HepG2 (cell line): ENCODE results near the gene AUTS2. TPM values are rescaled to one million over a fixed set of nuclear protein-coding genes. Genes with fewer than 3 reads are reported as not detected.

ENCODE experiments used
- ATAC-seq: fragments of 200-7000 bp; cut with Tn5 transposase; 3 replicates; pipeline ENCODE4 v1.9.1; 2020; ENCODE audit warnings: mild to moderate bottlenecking, moderate library complexity
- BruUV-seq: library from RNA; stranded (reverse); fragments of 400-500 nt; replicated peaks from 2 replicates; lab custom pipeline; 2021; lab: Mats Ljungman, UMichigan
- CTCF ChIA-PET: fragments of 300-600 bp; formaldehyde crosslinking; extraction: SDS; loops from one replicate; lab custom pipeline; 2021; ENCODE audit warnings: low total read pairs, inconsistent platforms, low intra/inter-chr PET ratio; lab: Yijun Ruan, JAX
- POLR2A ChIA-PET: fragments of 350-600 bp; sonication (Branson Sonifier 250); formaldehyde crosslinking; loops from one replicate; lab custom pipeline; 2020; ENCODE audit warnings: antibody characterized with exemption, inconsistent platforms; lab: Yijun Ruan, JAX
- DNase-seq: peaks from one replicate; pipeline ENCODE4 v3.0.0-alpha.2; 2015; ENCODE audit warnings: low spot score
- FAIRE-seq: peaks from 3 replicates; lab custom pipeline; 2011; peaks lifted over from hg19 to GRCh38; lab: Jason Lieb, UNC
- H2AFZ ChIP-seq: one replicate; pipeline ENCODE4 v1.6.1; 2011; ENCODE audit warnings: low read length, inconsistent platforms
- H3K27ac ChIP-seq: fragments of 300-600 bp; 3 replicates; pipeline ENCODE4 v1.8.0; 2011; ENCODE audit warnings: mixed run types, mild to moderate bottlenecking, mixed read lengths, low read length, inconsistent platforms; ENCODE audit not compliant: insufficient read depth; ENCODE audit errors: extremely low read length
- H3K27me3 ChIP-seq, 2 experiments: fragments of 200-600 bp in 1 of 2; 2 replicates in 1 of 2; 3 replicates in 1 of 2; pipeline versions ENCODE4 v1.6.0 to v1.8.0; 2011; ENCODE audit warnings: low read length in 2 of 2, mild to moderate bottlenecking in 2 of 2, moderate library complexity in 2 of 2, inconsistent platforms in 1 of 2; ENCODE audit not compliant: insufficient read depth in 2 of 2, control insufficient read depth in 1 of 2
- H3K36me3 ChIP-seq, 2 experiments: fragments of 200-600 bp in 1 of 2; replicated peaks in 1 of 2; 2 replicates in 1 of 2; 3 replicates in 1 of 2; pipeline versions ENCODE4 v1.5.1 to v1.8.0; 2011; ENCODE audit warnings: low read length in 2 of 2, inconsistent platforms in 1 of 2; ENCODE audit not compliant: insufficient read depth in 2 of 2, control insufficient read depth in 1 of 2
- H3K4me1 ChIP-seq: 2 replicates; pipeline ENCODE4 v1.5.1; 2012; ENCODE audit warnings: low read length, inconsistent platforms; ENCODE audit not compliant: insufficient read depth
- H3K4me2 ChIP-seq: 2 replicates; pipeline ENCODE4 v1.6.0; 2011; ENCODE audit warnings: low read depth, low read length, inconsistent platforms
- H3K4me3 ChIP-seq, 3 experiments: fragments of 200-600 bp in 1 of 3; sonication (generic), shearing (Covaris generic) in 1 of 3; replicated peaks in 1 of 3; 2 replicates each; pipeline ENCODE4 v1.5.1; 2011 to 2016; ENCODE audit warnings: low read length in 3 of 3, inconsistent platforms in 2 of 3, low read depth in 2 of 3, mild to moderate bottlenecking in 2 of 3, control low read depth in 1 of 3, mixed read lengths in 1 of 3; ENCODE audit not compliant: insufficient read depth in 1 of 3
- H3K79me2 ChIP-seq: one replicate; pipeline ENCODE4 v1.6.1; 2011; ENCODE audit warnings: low read length, inconsistent platforms; ENCODE audit not compliant: insufficient read depth
- H3K9ac ChIP-seq: 2 replicates; pipeline ENCODE4 v1.6.0; 2011; ENCODE audit warnings: mild to moderate bottlenecking, low read depth, low read length, inconsistent platforms; ENCODE audit not compliant: insufficient read depth
- H3K9me3 ChIP-seq: 2 replicates; pipeline ENCODE4 v1.5.1; 2012; ENCODE audit warnings: mild to moderate bottlenecking, low read length
- H4K20me1 ChIP-seq: 2 replicates; pipeline ENCODE4 v1.6.0; 2011; ENCODE audit warnings: inconsistent platforms, mild to moderate bottlenecking, low read length, moderate library complexity; ENCODE audit not compliant: insufficient read depth
- HNF4G ChIP-seq, 2 experiments: sonication (generic) in 1 of 2; formaldehyde crosslinking in 1 of 2; IDR thresholded peaks; 2 replicates each; pipeline versions ENCODE4 v1.4.0 to v1.6.1; 2011 to 2020; ENCODE audit warnings: borderline replicate concordance in 2 of 2, low read depth in 2 of 2, mild to moderate bottlenecking in 2 of 2, low read length in 1 of 2, missing genetic modification reagents in 1 of 2, moderate library complexity in 1 of 2
- IKZF5 ChIP-seq: IDR thresholded peaks from 2 replicates; pipeline ENCODE4 v1.6.1; 2018; ENCODE audit warnings: missing genetic modification reagents, mild to moderate bottlenecking, missing compliant biosample characterization
- RARA ChIP-seq: IDR thresholded peaks from 2 replicates; pipeline ENCODE4 v1.6.1; 2016; ENCODE audit warnings: missing genetic modification reagents, missing compliant biosample characterization
- RBFOX2 ChIP-seq: fragments of 200-400 bp; formaldehyde crosslinking; IDR thresholded peaks from 2 replicates; pipeline ENCODE4 v1.6.1; 2017; ENCODE audit warnings: low read depth, mild to moderate bottlenecking, low read length
- REL ChIP-seq: sonication (generic); formaldehyde crosslinking; conservative IDR thresholded peaks from 2 replicates; pipeline ENCODE4 v1.8.0; 2022; ENCODE audit warnings: mild to moderate bottlenecking, missing genetic modification reagents, moderate library complexity
- SMC3 ChIP-seq: IDR thresholded peaks from 2 replicates; pipeline ENCODE4 v1.6.1; 2011; ENCODE audit warnings: low read length, improper control_type of control experiment
- TAF15 ChIP-seq: fragments of 200-400 bp; formaldehyde crosslinking; IDR thresholded peaks from one replicate; pipeline ENCODE4 v1.6.1; 2018; ENCODE audit warnings: mild to moderate bottlenecking, low read depth, low read length; ENCODE audit not compliant: poor library complexity, severe bottlenecking
- TFE3 ChIP-seq: IDR thresholded peaks from 2 replicates; pipeline ENCODE4 v1.6.1; 2016
- ZKSCAN8 ChIP-seq: IDR thresholded peaks from 2 replicates; pipeline ENCODE4 v1.6.1; 2016; ENCODE audit warnings: borderline replicate concordance, missing genetic modification reagents, missing compliant biosample characterization
- ZNF20 ChIP-seq: sonication (generic); formaldehyde crosslinking; IDR thresholded peaks from 2 replicates; pipeline ENCODE4 v1.4.0; 2020; ENCODE audit warnings: mild to moderate bottlenecking, moderate library complexity, missing genetic modification reagents
- ZNF331 ChIP-seq: sonication (generic); formaldehyde crosslinking; IDR thresholded peaks from 2 replicates; pipeline ENCODE4 v1.4.0; 2020; ENCODE audit warnings: missing genetic modification reagents
- ZNF773 ChIP-seq: sonication (generic); formaldehyde crosslinking; IDR thresholded peaks from 2 replicates; pipeline ENCODE4 v1.4.0; 2020; ENCODE audit warnings: missing genetic modification reagents, borderline replicate concordance
- WGBS: methylation state at CpG from one replicate; pipeline ENCODE4 v1.1.6; 2017; ENCODE audit warnings: low lambda C conversion rate; 5-methylcytosine and 5-hydroxymethylcytosine counted together
- in situ Hi-C: cut with HindIII; loops from 2 replicates; pipeline ENCODE4 v1.10.0; 2017; ENCODE audit warnings: low pct_unique_long_range_greater_than_20kb; ENCODE audit not compliant: extremely low pct_ligation_motif_present
- intact Hi-C: fragments of 100-400 bp; cut with micrococcal nuclease; formaldehyde crosslinking; loops from one replicate; pipeline ENCODE4 v1.10.0; 2022; ENCODE audit not compliant: unreplicated experiment
- polyA plus RNA-seq, 8 experiments: library from polyadenylated mRNA; depleted of rRNA in 3 of 8; stranded (reverse) in 7 of 8; unstranded in 1 of 8; fragments of >200 nt; fragmentation: Illumina TruSeq in 4 of 8; extraction: Trizol in 4 of 8; gene quantifications; 2 replicates each; pipeline versions ENCODE4 v1.2.1 to v1.2.3, GENCODE V29; 2011 to 2016; ENCODE audit warnings: low read depth in 4 of 8, missing spikeins in 1 of 8, mixed read lengths in 1 of 8; ENCODE audit not compliant: insufficient read depth in 1 of 8
- total RNA-seq, 5 experiments: library from RNA; depleted of rRNA; stranded (reverse); fragments of >200 nt; fragmentation: Illumina TruSeq; extraction: Trizol; gene quantifications; 2 replicates each; pipeline ENCODE4 v1.2.3, GENCODE V29; 2016; ENCODE audit warnings: low read depth in 1 of 5
- TF ChIP-seq, protein P1 (sequence below), 2 experiments: IDR thresholded peaks; 2 replicates each; pipeline ENCODE4 v1.6.1; 2011 to 2012; ENCODE audit warnings: low read length in 2 of 2, borderline replicate concordance in 1 of 2, low read depth in 1 of 2, mild to moderate bottlenecking in 1 of 2, moderate library complexity in 1 of 2

The AUTS2 gene
- total and polyA plus RNA-seq, 2 of the 13 experiments (the other 11 are each of a cell fraction or from before 2014, with no cell fraction given), result 0.38 TPM; not detected in 1

DNA sequence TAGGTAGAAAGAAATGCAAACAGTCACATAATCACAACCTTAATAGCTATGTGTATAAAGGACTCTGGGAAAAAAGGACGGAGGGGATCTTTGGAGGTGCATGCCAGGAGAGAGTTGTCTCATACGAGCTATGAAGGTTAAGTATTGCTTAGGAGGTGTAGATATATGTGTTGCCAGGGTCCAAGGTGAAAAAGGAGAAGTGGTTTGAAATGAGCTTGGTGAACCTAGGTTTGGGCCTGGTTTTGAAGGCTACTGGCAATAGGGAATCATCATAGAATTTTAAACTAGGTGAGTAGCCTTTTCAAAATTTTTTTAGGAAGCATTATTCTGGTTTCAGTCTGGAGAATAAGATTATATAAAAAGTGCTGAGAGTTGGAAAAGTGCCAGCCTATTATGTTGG, 336.8 kb downstream of the AUTS2 start:
- Histone ChIP-seq H3K79me2 (no peaks in the 10 kb centered on the region), H4K20me1 (no peaks in the 10 kb centered on the region), H3K4me1 (no peaks in the 10 kb centered on the region), H3K27me3 (no peaks in the 10 kb centered on the region), H2AFZ (no peak overlapping the region), H3K4me2 (no peak overlapping the region), H3K36me3 (no peaks in the 10 kb centered on the region), H3K4me3 (no peak overlapping the region), H3K27ac (no peak overlapping the region), H3K9ac (no peak overlapping the region), H3K9me3 (no peaks in the 10 kb centered on the region)
- no peak for ATAC-seq
- ChIA-PET CTCF (no interaction called here), POLR2A (no interaction called here)
- no peak for FAIRE-seq
- WGBS, result 0% methylated on average over 2 of the region's 2 CpGs
- no TSS peak for BruUV-seq
- in situ Hi-C loops (no loop called here), intact Hi-C loops (no loop called here)
- no peak for DNase-seq
- TF ChIP-seq HNF4G (IDR thresholded peaks at IDR 0.05; ENCODE audit: borderline replicate concordance, low read depth, low read length) (no peak), HNF4G (CRISPR knock-in tag; IDR thresholded peaks at IDR 0.05; ENCODE audit: borderline replicate concordance, low read depth) (no peak), ZNF20 (CRISPR knock-in tag) (no peak), ZNF773 (no peak), IKZF5 (CRISPR knock-in tag) (no peak)

GRCh38 chr7:69937097-69937496, 338.8 kb downstream of the AUTS2 start:
- in situ Hi-C loops, result no loop called here
- POLR2A ChIA-PET, result no interaction called here
- no peak for TF ChIP-seq ZNF331
- no peak for TF ChIP-seq RBFOX2
- TF ChIP-seq SMC3, result no peak
- no peak for TF ChIP-seq ZKSCAN8 (CRISPR knock-in tag)
- TF ChIP-seq TAF15, result no peak
- no peak for TF ChIP-seq RARA (CRISPR knock-in tag)
- TF ChIP-seq TFE3 (CRISPR knock-in tag), result no peak
- TF ChIP-seq, protein P1, sequence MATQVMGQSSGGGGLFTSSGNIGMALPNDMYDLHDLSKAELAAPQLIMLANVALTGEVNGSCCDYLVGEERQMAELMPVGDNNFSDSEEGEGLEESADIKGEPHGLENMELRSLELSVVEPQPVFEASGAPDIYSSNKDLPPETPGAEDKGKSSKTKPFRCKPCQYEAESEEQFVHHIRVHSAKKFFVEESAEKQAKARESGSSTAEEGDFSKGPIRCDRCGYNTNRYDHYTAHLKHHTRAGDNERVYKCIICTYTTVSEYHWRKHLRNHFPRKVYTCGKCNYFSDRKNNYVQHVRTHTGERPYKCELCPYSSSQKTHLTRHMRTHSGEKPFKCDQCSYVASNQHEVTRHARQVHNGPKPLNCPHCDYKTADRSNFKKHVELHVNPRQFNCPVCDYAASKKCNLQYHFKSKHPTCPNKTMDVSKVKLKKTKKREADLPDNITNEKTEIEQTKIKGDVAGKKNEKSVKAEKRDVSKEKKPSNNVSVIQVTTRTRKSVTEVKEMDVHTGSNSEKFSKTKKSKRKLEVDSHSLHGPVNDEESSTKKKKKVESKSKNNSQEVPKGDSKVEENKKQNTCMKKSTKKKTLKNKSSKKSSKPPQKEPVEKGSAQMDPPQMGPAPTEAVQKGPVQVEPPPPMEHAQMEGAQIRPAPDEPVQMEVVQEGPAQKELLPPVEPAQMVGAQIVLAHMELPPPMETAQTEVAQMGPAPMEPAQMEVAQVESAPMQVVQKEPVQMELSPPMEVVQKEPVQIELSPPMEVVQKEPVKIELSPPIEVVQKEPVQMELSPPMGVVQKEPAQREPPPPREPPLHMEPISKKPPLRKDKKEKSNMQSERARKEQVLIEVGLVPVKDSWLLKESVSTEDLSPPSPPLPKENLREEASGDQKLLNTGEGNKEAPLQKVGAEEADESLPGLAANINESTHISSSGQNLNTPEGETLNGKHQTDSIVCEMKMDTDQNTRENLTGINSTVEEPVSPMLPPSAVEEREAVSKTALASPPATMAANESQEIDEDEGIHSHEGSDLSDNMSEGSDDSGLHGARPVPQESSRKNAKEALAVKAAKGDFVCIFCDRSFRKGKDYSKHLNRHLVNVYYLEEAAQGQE (IDR thresholded peaks at IDR 0.05; ENCODE audit: borderline replicate concordance in 1 of 2, low read depth in 1 of 2, low read length in 2 of 2), result no peak
- TF ChIP-seq REL (CRISPR knock-in tag), result no peak

More at GRCh38 chr7:69937097-69937496, 338.8 kb downstream of the AUTS2 start:
- no peak overlapping the region for H2AFZ ChIP-seq
- no peaks in the 10 kb centered on the region for H3K9me3 ChIP-seq
- no peaks in the 10 kb centered on the region for H3K36me3 ChIP-seq
- BruUV-seq, result no TSS peak
- no peaks in the 10 kb centered on the region for H3K4me1 ChIP-seq
- DNase-seq (no peak), ATAC-seq (no peak), FAIRE-seq (no peak)
- CTCF ChIA-PET, result no interaction called here
- H3K9ac ChIP-seq, result no peak overlapping the region
- no peaks in the 10 kb centered on the region for H3K79me2 ChIP-seq
- intact Hi-C loops, result no loop called here
- no peaks in the 10 kb centered on the region for H4K20me1 ChIP-seq
- 72% methylated on average over 4 of the region's 4 CpGs for WGBS
- no peaks in the 10 kb centered on the region for H3K27me3 ChIP-seq
- H3K4me2 ChIP-seq, result no peak overlapping the region
- H3K4me3 ChIP-seq, result no peak overlapping the region
- H3K27ac ChIP-seq, result no peak overlapping the region
